Smooth muscle cell (in vitro differentiated cells): ENCODE results near the gene TRIM43. TPM values are rescaled to one million over a fixed set of nuclear protein-coding genes. Genes with fewer than 3 reads are reported as not detected.
"Not testable (repeated sequence)": the region's sequence is repeated elsewhere in the genome, so short reads cannot be mapped to it uniquely, and the experiment has no call there.

ENCODE experiments used
- DNase-seq: peaks from one replicate; lab custom pipeline; 2025; ENCODE audit not compliant: unreplicated experiment; lab: John Stamatoyannopoulos, UW
- H2AFZ ChIP-seq: fragments of 200-600 bp; sonication (generic); 2 replicates; pipeline ENCODE4 v1.6.0; 2016; ENCODE audit warnings: antibody characterized with exemption, low read depth, mild to moderate bottlenecking
- H3F3A ChIP-seq: fragments of 200-600 bp; sonication (generic); 2 replicates; pipeline ENCODE4 v1.6.0; 2017; ENCODE audit warnings: antibody characterized with exemption, low read depth
- H3K27ac ChIP-seq: fragments of 200-600 bp; sonication (generic); 2 replicates; pipeline ENCODE4 v1.5.1; 2016; ENCODE audit warnings: low read depth, mild to moderate bottlenecking
- H3K27me3 ChIP-seq: fragments of 200-600 bp; sonication (generic); 2 replicates; pipeline ENCODE4 v1.6.1; 2016; ENCODE audit warnings: low read depth, mild to moderate bottlenecking
- H3K36me3 ChIP-seq: fragments of 200-600 bp; sonication (generic); 2 replicates; pipeline ENCODE4 v1.5.1; 2016; ENCODE audit warnings: low read depth
- H3K4me1 ChIP-seq: fragments of 200-600 bp; sonication (generic); 2 replicates; pipeline ENCODE4 v1.5.1; 2016; ENCODE audit warnings: low read depth
- H3K4me2 ChIP-seq: fragments of 200-600 bp; sonication (generic); 2 replicates; pipeline ENCODE4 v1.6.0; 2016; ENCODE audit warnings: mild to moderate bottlenecking
- H3K4me3 ChIP-seq: fragments of 200-600 bp; sonication (generic); 2 replicates; pipeline ENCODE4 v1.5.1; 2016; ENCODE audit warnings: mild to moderate bottlenecking
- H3K79me2 ChIP-seq: fragments of 200-600 bp; sonication (generic); 2 replicates; pipeline ENCODE4 v1.6.0; 2016; ENCODE audit warnings: low read depth, mild to moderate bottlenecking
- H3K9ac ChIP-seq: fragments of 200-600 bp; sonication (generic); 2 replicates; pipeline ENCODE4 v1.6.0; 2016; ENCODE audit warnings: low read depth
- H3K9me3 ChIP-seq: fragments of 200-600 bp; sonication (generic); replicated peaks from 2 replicates; pipeline ENCODE4 v1.5.1; 2016; ENCODE audit warnings: low read depth
- H4K20me1 ChIP-seq: fragments of 200-600 bp; sonication (generic); 2 replicates; pipeline ENCODE4 v1.6.0; 2016; ENCODE audit warnings: low read depth
- WGBS: methylation state at CpG from one replicate; pipeline ENCODE4 v1.1.7; 2016; ENCODE audit warnings: low lambda C conversion rate; 5-methylcytosine and 5-hydroxymethylcytosine counted together
- polyA plus RNA-seq: library from polyadenylated mRNA; unstranded; fragments of >200 nt; fragmentation: Nextera tagmentation; extraction: Ambion mirVana; gene quantifications from 2 replicates; pipeline ENCODE4 v1.2.1, GENCODE V29; 2016
- total RNA-seq: library from RNA; depleted of rRNA; stranded (reverse); fragments of >200 nt; gene quantifications from 2 replicates; pipeline ENCODE4 v1.2.3, GENCODE V29; 2014

The TRIM43 gene
- total and polyA plus RNA-seq, 2 experiments from 2014 or later = not detected

GRCh38 chr2:95630987-95631386, 39.2 kb downstream of the TRIM43 start:
- DNase-seq, H3K27ac ChIP-seq, H3K79me2 ChIP-seq, H3K4me3 ChIP-seq, H3K9me3 ChIP-seq, H3K36me3 ChIP-seq, H4K20me1 ChIP-seq, H3K9ac ChIP-seq, H3K4me2 ChIP-seq, H3F3A ChIP-seq, H2AFZ ChIP-seq, H3K4me1 ChIP-seq, H3K27me3 ChIP-seq: not testable (repeated sequence)
- WGBS = no CpG with 5 or more reads among the region's 2 CpGs

GRCh38 chr2:95633626-95634259, 41.9 kb downstream of the TRIM43 start:
- not testable (repeated sequence) for H3F3A ChIP-seq, H3K79me2 ChIP-seq, H3K9me3 ChIP-seq, H3K9ac ChIP-seq, H2AFZ ChIP-seq, H3K36me3 ChIP-seq, H3K27me3 ChIP-seq, H3K4me2 ChIP-seq, H3K27ac ChIP-seq, DNase-seq, H4K20me1 ChIP-seq, H3K4me3 ChIP-seq, H3K4me1 ChIP-seq
- no CpG with 5 or more reads among the region's 2 CpGs for WGBS

GRCh38 chr2:95640515-95641288, 48.9 kb downstream of the TRIM43 start:
- H3K36me3 ChIP-seq, H3K9ac ChIP-seq, DNase-seq, H3K4me3 ChIP-seq, H3F3A ChIP-seq, H3K4me2 ChIP-seq, H3K27ac ChIP-seq, H3K79me2 ChIP-seq, H3K27me3 ChIP-seq, H2AFZ ChIP-seq, H3K9me3 ChIP-seq, H4K20me1 ChIP-seq, H3K4me1 ChIP-seq: not testable (repeated sequence)
- WGBS = 79% methylated on average over 3 of the region's 25 CpGs

- H3K27ac ChIP-seq, H4K20me1 ChIP-seq, H3K36me3 ChIP-seq, H3K27me3 ChIP-seq, H2AFZ ChIP-seq, H3K9me3 ChIP-seq, H3F3A ChIP-seq, H3K4me3 ChIP-seq, DNase-seq, H3K9ac ChIP-seq, H3K79me2 ChIP-seq, H3K4me1 ChIP-seq, H3K4me2 ChIP-seq: not testable (repeated sequence)
- no CpG with 5 or more reads among the region's 9 CpGs for WGBS
Measured at GRCh38 chr2:95641289-95641575, 49.4 kb downstream of the TRIM43 start.

GRCh38 chr2:95641787-95642186, 50.0 kb downstream of the TRIM43 start:
- H3F3A ChIP-seq, H4K20me1 ChIP-seq, H3K27me3 ChIP-seq, DNase-seq, H3K4me1 ChIP-seq, H3K27ac ChIP-seq, H3K4me3 ChIP-seq, H2AFZ ChIP-seq, H3K4me2 ChIP-seq, H3K9me3 ChIP-seq, H3K79me2 ChIP-seq, H3K36me3 ChIP-seq, H3K9ac ChIP-seq: not testable (repeated sequence)
- 67% methylated on average over 1 of the region's 2 CpGs for WGBS

GRCh38 chr2:95642360-95642759, 50.6 kb downstream of the TRIM43 start:
- not testable (repeated sequence) for H3K9me3 ChIP-seq, H3K36me3 ChIP-seq, H2AFZ ChIP-seq, H3K79me2 ChIP-seq, DNase-seq, H3K4me2 ChIP-seq, H3K9ac ChIP-seq, H3F3A ChIP-seq, H3K27ac ChIP-seq, H3K4me3 ChIP-seq, H4K20me1 ChIP-seq, H3K4me1 ChIP-seq, H3K27me3 ChIP-seq
- 30% methylated on average over 1 of the region's 2 CpGs for WGBS

GRCh38 chr2:95642951-95643350, 51.1 kb downstream of the TRIM43 start:
- H3K36me3 ChIP-seq, H2AFZ ChIP-seq, H3K4me3 ChIP-seq, H3K9me3 ChIP-seq, H3K9ac ChIP-seq, H3F3A ChIP-seq, H3K4me1 ChIP-seq, H3K27ac ChIP-seq, H4K20me1 ChIP-seq, DNase-seq, H3K79me2 ChIP-seq, H3K4me2 ChIP-seq, H3K27me3 ChIP-seq: not testable (repeated sequence)
- WGBS = 39% methylated on average over 1 of the region's 4 CpGs

GRCh38 chr2:95645312-95645711, 53.5 kb downstream of the TRIM43 start:
- not testable (repeated sequence) for H3K36me3 ChIP-seq, H3K4me2 ChIP-seq, H3K27ac ChIP-seq, H2AFZ ChIP-seq, H4K20me1 ChIP-seq, DNase-seq, H3K79me2 ChIP-seq, H3K9ac ChIP-seq, H3K9me3 ChIP-seq, H3K4me1 ChIP-seq, H3F3A ChIP-seq, H3K4me3 ChIP-seq, H3K27me3 ChIP-seq
- WGBS = no CpG with 5 or more reads among the region's 2 CpGs
